HG02981 (cell line): ENCODE data around the gene CYTH1.

Source experiments
- ATAC-seq: cut with Tn5 transposase; IDR thresholded peaks from one replicate; pipeline ENCODE4 v1.9.1; 2021; ENCODE audit warnings: mild to moderate bottlenecking, moderate library complexity; ENCODE audit not compliant: unreplicated experiment

CYTH1 gene

GRCh38 chr17:78658281-78658785 lies 123.7 kb downstream of the CYTH1 start:
- no peak for ATAC-seq

DNA sequence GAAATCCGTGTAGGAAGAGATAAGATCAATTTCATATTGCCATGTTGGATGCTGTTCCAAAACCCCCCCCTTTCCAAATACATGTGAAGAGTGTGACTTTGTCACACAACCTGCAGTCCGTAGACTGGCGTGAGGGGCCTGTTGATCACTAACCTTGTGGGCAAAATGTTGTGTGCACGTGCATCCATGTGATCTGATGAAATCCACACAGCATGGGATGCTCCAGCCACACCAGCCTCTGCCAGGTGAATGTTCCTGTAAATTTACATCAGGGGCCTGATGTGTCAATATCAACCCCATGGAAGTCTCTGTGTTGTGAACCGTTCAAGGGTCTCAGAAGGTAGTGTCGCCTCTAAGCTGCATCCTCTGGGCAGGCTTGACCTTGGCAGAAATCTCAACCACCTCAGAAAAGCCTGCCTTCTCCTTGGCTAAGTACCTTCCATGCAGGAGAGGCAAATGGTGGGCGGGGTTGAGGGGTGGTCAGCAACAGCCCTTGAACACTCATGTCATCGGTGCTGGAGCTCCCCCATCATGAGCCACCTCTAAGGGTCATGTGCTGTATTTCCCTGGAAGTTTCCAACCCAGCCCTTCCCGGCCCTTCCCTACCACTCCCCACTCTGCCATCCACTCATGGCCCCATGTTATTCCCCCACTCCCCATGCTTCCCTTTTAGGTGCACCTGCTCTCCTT lies 126.7 kb downstream of the CYTH1 start:
- ATAC-seq = no peak

GRCh38 chr17:78654325-78654724 lies 127.7 kb downstream of the CYTH1 start:
- no peak for ATAC-seq

DNA sequence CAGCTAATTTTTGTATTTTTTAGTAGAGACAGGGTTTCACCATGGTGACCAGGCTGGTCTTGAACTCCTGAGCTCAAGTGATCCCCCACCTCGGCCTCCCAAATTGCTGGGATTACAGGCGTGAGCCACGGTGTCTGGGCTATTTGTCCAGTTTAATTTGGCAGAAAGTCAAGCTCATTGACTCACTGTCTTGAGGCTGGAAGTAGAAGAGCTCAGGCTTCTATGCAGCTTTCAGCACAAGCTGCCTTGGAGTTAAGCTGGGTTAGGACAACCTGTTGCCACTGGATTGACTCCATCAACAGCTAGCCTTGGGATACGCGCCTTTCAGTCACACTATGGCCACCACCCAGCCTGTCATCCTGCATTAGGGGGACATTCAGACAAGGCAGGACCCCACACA lies 128.7 kb downstream of the CYTH1 start:
- ATAC-seq = no peak

DNA sequence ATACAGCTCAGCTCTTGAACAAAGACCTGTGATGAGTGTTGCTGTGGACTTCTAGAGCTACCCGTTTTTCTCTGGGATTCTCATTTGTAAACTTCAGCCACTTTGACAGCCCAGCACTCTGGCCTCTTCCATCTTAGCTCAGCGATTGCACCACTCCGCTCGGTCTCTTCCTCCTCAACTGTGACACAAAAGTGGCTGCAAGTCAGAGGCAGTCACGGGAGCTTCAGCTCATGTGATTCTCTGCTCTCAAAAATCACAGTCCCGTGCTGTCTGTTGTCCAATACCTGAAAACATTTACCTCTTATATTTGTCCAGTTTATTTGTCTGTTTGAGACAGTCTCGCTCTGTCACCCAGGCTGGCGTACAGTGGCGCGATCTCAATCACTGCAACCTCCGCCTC lies 129.2 kb downstream of the CYTH1 start:
- no peak for ATAC-seq

DNA sequence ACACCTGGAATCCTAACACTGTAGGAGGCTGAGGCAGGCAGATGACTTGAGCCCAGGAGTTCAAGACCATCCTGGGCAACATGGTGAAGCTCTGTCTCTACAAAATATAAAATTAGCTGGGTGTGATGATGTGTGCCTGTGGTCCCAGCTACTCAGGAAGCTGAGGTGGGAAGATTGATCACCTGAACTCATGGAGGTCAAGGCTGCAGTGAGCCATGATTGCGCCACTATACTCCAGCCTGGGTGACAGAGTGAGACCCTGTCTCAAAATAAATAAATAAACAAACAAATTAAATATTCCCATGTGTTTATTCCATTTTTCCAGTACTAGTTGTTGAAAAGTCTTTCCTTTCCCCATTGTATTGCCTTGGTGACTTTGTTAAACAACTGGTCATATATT lies 130.0 kb downstream of the CYTH1 start:
- no peak for ATAC-seq

GRCh38 chr17:78651554-78651953 lies 130.5 kb downstream of the CYTH1 start:
- ATAC-seq = no peak

DNA sequence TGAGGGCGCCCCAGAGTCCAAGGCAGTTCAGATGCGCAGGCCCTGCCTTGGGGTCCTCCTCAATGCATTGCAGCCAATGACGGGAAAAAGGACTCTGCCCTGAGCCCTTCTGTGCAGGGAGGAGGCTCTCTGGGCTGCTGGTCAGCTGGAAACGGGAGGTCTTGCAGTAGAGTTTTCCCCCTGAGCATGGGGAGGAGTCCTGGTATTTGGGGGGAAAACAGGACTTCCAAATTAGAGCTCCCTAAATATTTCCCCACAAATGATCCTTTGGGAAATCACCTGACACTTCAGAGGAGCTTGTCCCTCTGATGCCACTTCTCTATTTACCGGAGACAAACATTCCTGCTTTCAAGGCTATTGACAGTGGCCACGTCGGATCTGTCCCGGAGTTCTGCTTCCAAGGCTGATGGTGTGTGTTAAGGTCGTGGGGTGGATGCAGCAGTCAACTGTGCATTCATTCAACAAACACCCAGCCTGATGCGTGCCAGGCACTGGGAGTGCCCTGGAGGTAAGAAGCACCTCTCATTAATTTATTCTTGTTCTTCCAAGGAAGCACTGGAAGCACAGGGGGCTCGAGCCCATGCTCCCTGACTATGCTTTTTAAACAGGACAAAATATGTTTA lies 131.9 kb downstream of the CYTH1 start:
- ATAC-seq = no peak

DNA sequence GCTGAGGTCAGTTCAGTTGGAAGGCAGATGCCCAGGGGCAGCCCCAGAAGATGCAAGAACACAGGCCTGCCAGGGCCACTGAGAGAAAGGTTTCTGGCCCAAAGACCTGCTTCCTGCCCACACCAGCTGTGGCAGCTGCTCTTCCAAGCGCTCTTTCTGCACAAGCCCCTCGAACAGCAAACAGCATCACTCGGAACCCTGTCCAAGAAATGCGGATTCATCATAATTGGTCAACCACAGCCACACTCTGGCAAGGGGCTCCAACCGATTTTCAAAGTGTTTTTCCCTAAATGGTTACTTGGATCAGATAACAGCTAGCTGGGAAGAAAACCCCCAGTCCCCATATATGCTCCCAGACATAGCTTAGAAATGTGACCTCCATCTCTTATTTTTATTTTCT lies 133.8 kb downstream of the CYTH1 start:
- ATAC-seq = no peak

GRCh38 chr17:78647032-78647431 lies 135.0 kb downstream of the CYTH1 start:
- ATAC-seq = no peak

DNA sequence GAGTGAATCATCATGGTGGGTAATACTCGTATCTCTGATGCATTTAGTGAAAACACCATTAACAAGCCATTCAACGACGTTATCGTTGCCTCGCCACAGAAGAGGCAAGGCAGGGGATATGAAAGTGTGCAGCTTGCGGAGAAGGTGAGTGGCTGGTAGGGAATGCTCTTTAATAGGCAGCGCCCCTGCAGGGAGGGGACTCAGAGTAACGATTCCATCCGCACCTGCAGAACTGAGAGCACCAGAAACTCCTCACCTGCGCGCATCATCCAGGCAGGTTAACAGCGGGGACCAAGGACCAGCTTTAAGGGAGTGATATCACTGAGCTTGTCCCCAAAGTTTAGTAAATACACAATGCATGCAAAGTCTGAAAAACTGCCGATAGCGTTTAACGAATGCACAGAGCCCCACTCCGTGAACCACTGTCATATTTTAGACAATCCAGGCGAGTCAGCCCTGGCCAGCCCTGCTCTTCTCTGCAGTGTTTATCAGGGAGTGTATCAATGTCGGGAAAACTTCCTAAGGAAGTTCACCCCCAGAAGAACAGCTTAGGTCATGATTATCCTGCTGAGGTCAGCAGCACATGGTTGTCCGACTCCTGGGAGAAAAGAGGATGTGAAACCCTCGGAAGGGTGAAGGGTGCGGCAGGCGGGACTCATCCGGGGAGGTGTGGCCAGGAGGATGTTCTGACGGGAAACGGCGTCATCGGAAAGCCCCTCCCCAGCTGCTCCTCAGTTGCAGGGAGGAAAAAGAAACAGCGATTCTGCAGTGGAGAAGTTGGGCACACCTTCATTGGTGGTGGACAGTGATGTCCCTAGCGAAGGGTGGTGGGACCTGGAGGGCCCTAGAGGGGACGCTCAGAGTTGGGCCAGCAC lies 136.4 kb downstream of the CYTH1 start:
- no peak for ATAC-seq

DNA sequence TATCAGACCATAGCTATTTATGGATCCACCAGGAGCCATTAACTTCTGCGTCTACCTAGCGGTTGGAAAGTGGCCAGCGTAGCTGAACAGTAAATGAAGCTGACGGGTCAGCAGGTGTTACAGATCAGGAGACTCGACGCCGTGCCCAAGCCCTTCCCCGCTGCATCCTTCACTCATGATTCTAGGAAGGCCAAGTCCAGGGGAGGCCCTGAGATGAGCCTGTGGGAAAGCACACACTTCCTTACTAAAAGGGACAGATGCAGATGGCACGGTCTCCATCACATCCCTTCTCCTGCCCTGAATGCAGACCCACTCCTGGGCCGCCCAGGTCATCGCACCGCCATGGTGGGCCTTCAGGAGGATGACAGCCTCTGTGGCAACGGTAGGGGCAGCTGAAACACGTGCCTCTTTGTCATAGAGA lies 137.1 kb downstream of the CYTH1 start:
- ATAC-seq = no peak

- ATAC-seq = no peak
These were observed 137.8 kb downstream of the CYTH1 start for GRCh38 chr17:78644224-78644623.

DNA sequence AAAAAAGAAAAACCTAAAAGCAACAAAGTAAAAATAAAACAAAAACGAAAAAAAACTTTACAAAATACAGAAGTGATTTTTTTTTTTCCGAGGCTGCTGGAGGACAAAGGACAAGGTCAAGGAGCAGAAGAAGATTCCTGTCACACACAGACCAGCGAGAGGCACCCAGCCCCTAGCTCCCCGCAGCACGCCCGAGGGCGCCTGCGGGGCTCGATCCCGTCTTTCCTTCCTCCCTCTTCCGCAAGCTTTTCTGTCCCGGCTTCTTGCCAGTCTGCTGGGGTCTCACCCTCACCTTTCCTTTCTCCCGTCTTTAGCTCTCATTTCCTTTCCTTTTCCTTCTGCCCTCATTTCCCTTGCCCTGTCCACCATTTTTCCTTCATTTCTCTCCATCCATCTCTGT lies 138.7 kb downstream of the CYTH1 start:
- ATAC-seq = no peak

GRCh38 chr17:78642707-78643106 lies 139.4 kb downstream of the CYTH1 start:
- ATAC-seq = no peak

DNA sequence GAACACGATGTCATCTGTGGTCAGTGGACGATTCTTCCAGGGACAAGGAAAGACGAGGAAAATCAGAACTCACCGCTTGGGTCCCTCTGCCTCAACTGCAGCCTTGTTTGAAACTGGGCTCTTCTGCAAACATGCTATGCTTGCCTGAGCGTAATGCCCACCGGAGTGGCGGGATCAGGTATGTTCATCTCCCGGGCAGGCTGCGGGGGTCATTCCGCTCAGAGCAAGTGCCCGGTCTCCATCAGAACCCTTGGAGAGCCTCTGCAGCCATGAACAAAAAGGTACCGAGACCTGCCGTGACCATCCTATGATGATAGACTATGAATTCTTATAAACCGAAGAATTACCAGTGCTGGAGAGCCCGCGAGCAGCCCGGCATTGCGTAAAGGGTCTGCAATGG lies 140.4 kb downstream of the CYTH1 start:
- ATAC-seq = no peak

- no peak for ATAC-seq
These were observed 140.8 kb downstream of the CYTH1 start for GRCh38 chr17:78641243-78641642.

DNA sequence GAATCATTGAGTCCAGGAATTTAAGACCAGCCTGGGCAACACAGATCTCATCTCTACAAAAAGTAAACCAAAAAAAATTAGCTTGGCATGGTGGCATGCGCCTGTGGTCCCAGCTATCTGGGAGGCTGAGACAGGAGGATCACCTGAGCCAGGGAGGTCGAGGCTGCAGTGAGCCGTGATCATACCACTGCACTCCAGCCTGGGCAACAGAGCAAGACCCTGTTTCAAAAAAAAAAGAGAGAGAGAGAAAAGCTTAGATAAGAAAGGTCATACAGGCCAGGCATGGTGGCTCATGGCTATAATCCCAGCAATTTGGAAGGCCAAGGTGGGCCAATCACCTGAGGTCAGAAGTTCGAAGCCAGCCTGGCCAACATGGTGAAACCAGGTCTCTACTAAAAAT lies 141.4 kb downstream of the CYTH1 start:
- no peak for ATAC-seq

DNA sequence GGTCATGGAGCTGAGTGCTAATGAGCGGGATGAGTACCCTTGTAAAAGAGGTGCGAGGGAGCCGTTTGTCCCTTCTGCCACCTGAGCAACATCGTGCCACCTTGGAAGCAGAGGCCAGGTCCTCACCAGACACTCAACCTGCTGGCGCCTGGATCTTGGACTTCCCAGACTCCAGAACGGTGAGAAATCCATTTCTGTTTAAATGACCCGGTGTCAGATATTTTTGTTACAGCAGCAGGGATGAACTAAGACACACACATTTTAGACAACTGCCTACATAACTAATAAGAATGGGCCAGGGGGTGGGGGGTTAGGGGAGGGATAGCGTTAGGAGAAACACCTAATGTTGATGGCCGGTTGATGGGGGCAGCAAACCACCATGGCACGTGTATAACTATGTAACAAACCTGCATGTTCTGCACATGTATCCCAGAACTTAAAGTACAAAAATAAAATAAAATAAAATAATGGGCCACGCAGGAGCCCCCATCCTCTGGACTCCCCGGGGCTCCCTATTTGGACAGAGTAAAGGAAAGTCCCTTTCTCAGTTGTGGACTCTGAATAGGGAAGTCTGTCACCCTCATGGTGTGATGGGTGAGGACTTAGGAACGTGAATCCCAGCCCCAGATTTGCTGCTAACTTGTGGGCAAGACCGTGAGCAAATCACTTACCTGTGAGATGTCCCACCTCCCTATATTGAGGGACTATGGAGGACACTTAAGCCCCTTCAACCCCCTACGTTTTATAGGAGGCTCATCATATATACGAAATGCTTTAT lies 144.2 kb downstream of the CYTH1 start:
- no peak for ATAC-seq

- no peak for ATAC-seq
These were observed 144.9 kb downstream of the CYTH1 start for GRCh38 chr17:78637146-78637545.

- ATAC-seq = no peak
These were observed 147.9 kb downstream of the CYTH1 start for GRCh38 chr17:78634154-78634553.
